Measurements from ENCODE around the gene HLA-G.
"Not testable (repeated sequence)": the region's sequence is repeated elsewhere in the genome, so short reads cannot be mapped to it uniquely, and the experiment has no call there.

Gene HLA-G

GRCh38 chr6:29827579-29828470 is at the start of gene HLA-G:
TSS of gene HLA-G (plus strand) at chr6:29827825. CDS start at chr6:29827845, 20 bp downstream.
- DNase-seq, result no peak

GRCh38 chr6:29780019-29780698 is 47.5 kb upstream of the HLA-G start:
- DNase-seq, result not testable (repeated sequence)

DNA sequence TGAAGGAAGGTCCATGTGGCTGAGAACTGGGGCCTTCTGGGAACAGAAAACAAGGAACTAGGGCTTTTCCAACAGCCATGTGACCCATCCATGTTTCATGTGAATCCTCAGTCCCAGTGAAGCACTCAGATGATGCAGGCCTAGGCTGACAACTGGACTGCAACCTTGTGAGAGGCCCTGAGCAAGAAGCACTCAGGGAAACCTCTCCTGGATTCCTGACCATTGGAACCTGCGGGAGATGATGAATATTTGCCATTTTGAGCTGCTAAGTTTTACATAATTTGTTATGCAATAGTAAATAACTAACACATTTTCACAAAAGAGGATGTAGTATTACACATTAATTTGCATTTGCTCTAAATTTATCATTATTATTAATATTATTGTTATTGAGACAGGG is 38.4 kb upstream of the HLA-G start:
- no peak for DNase-seq

DNA sequence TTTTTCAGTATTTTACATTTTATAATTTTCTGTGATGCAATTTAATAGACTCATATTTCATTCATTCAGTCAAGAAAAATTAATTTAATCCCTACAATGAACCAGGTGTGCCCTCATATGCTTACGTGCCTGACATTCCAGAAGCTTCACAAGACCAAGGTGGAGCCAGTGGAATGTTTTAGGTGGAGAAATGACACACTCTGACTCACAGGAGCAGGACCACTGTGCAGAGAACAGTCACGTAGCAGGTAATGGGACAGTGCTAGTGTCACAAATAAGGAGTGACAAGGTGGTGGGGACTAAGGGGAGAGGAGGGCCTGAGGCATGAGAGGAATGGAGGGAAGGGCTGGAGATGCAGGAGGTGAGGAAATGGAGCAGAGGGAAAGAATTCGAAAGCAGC is 37.0 kb upstream of the HLA-G start:
- DNase-seq, result no peak

GRCh38 chr6:29791162-29791561 is 36.5 kb upstream of the HLA-G start:
- DNase-seq, result no peak

- no peak for DNase-seq
These were observed 35.9 kb upstream of the HLA-G start for GRCh38 chr6:29791786-29792122.

GRCh38 chr6:29792123-29793035 is 35.2 kb upstream of the HLA-G start:
- DNase-seq, result peak; percentile 8

DNA sequence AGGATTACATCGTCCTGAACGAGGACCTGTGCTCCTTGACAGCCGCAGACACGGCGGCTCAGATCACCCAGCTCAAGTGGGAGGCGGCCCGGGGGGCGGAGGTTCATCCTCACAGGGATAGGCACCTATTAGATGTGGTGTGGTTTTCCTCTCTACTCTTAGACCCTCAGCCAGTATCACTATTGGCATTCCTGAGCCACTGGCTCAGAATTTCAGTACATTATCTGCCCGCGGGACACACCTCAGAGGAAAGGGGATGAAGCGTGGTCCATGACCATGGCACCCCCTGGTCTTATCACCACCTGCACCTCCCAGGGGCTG is 34.6 kb upstream of the HLA-G start:
- DNase-seq, result no peak

DNA sequence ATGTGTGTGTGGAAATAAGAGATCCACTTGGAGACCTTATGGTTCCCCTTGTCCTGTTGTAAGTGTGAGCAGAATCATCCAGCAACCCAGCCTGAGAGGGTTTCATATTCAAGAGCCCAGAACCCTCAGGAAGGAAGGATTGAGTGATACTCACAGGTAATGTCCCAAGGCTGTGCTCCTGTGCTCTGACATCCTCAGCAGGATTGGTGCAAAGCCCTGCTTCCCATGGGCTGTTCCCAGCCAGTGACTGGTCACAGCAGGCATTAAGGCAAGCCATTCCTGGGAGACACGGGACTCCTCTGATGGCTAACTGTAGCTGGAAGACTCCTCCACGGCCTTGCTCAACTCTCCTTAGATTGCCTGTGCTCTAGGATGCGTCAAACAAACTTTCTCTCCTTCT is 33.8 kb upstream of the HLA-G start:
- no peak for DNase-seq

DNA sequence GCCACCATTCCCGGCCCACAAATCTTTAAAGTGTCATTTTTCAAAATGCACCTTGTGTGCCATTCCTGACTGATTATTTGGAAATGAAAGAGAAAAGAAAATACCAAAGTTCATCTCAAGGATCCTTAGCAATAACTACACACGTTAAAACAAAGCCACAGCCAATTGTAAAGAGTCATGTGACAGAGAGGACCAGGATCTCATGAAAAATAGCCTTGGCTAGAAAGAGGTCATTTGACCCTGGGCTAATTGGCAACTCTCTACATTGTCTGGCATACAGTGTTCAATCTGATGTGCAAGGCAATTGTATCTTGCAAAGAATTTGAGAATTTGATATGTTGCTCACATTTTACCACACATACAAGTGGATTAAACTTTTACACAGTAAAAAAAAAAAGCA is 31.6 kb upstream of the HLA-G start:
- DNase-seq, result no peak

DNA sequence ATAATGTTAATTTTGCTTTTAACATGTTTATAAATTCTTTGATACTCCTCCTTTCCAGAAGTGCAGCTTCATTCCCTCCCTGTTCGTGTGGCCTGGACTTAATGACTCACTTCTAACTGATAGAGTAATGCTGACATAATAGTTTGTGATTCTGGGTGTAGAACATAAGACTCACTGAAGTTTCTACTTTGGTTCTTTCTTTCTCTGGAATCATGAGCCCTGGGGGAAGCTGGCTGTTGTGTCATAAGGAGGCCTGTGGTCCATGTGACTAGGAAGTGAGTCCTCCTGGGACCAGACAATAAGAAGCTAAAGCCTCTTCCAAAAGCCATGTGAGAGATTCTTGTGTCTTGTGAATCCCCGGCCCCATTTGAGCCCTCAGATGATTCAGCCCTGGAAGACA is 30.5 kb upstream of the HLA-G start:
- DNase-seq, result peak; percentile 13

GRCh38 chr6:29797966-29798365 is 29.7 kb upstream of the HLA-G start:
- DNase-seq, result no peak

DNA sequence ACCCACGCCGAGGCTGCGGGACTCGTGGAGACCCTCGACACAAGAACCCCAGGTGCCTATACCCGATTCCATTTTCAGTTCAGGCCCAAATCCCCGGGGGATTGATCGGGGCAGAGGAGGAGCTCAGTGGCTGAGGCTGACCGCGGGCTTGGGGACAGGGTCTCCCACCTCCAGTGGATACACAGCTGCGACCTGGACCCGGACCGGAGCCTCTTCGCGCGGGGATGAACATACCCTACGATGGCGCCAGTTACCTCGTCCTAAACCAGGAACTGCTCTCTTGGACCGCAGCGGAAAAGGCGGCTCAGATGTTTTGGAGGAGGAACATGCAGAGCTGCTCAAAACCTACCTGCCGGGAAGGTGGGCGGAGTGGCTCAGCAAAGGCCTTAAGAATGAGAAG is 27.4 kb upstream of the HLA-G start:
- DNase-seq, result no peak

- DNase-seq, result no peak
These were observed 21.2 kb upstream of the HLA-G start for GRCh38 chr6:29806387-29806786.

DNA sequence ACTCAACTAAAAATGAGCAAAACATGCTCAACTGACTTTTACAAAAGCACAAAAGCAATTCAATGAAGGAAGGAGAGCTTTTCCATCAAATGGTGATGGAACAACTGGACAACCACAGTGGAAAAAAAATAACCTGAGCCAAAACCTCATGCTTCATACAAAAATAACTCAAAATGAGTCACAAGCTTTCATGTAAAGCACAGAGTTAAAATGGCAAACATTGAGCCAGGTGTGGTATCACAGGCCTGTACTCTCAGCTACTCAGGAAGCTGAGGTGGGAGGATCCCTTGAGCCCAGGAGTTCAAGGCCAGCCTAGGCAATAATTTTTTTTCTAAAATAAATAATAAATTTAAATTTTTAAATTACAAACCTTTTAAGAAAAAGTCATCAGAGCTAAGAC is 18.4 kb upstream of the HLA-G start:
- DNase-seq, result no peak

GRCh38 chr6:29810371-29810770 is 17.3 kb upstream of the HLA-G start:
- DNase-seq, result no peak

- no peak for DNase-seq
These were observed 16.2 kb upstream of the HLA-G start for GRCh38 chr6:29811377-29811776.

GRCh38 chr6:29813066-29813465 is 14.6 kb upstream of the HLA-G start:
- DNase-seq, result no peak

- peak; percentile 56 for DNase-seq
These were observed 13.8 kb upstream of the HLA-G start for GRCh38 chr6:29813809-29814208.

DNA sequence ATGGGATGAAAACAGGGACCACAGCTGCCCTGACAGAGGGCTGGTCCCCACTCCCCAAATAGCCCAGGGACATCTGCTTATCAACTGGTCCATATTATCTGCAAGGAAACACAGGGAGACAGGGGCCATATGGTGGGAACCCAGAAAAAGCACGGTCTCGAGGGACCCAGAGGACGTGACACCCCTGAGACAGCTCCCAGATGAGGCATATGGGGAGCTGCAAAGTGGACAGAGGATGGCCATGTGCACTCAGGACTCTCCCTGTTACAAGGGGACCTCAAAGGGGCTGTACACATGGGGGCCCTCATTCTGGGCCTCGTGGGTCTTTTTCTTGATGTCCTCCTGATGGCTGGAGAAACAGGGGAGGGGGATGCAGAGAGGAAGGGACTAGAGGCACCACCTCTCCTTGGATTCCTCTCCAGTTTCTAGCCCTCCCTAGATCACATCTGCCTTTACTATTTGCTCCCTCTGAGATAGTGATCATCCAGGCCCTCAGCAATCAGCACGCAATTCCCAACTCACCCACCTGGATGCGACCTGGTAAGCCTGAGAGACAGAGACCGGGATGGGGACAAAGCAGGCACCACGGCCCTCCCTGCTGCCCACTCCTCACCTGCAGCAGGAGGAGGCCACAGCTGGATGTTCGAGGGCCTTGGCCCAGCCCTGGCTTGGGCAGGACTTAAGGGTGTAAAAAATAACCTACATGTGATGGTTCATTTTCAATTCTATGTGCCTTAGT is 13.1 kb upstream of the HLA-G start:
- no peak for DNase-seq

DNA sequence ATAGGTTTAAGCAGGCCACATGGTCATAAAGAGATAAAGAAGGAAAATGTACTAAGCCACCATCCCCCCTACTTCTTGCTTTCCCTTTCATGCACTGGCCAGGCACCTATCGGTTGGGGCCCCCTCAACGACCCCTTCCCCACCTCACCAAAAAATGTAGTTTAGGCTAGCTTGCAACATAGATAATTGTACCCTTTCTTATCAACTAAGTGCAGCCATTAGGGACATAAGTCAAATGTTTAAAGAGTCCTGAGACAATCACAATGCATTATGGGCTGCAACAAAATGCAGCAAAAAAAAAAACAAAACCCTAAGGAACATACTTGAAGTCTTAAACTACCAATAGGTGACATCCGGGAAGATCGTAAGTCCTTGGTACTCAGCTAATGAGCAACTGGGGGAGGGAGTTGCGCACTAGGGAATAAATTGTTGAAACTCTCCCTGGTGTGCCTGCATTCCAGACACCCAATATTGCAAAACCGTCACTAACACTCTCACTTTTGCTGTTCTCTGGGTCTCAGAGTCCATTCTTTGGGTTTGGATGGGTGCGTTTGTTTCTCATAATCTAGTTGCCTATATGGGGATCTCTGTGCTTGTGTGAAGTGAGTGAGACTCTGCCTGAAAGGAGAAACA is 12.4 kb upstream of the HLA-G start:
- DNase-seq, result no peak

DNA sequence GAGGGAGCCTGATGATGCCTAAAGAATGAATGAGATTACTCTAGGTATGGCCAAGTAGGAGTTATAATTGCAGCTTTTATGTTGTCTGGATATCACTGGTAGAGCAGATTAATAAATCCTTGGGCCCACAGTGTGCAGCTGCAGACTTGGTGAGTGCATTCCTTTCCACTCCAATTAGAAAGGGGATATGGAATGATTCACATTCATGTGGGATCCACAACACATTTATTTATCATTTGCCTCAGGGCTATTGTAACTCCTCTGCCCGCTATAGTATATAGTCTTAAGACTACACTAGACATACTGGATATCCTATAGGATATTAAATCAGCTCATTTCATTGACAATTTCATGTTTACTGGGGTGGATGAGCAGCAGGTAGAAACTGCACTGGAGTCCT is 11.6 kb upstream of the HLA-G start:
- no peak for DNase-seq
